A172 (cell line): Measurements from ENCODE around the gene PHLDB2. TPM values are rescaled to one million over a fixed set of nuclear protein-coding genes. Genes with fewer than 3 reads are reported as not detected.

Source experiments
- DNase-seq: peaks from one replicate; pipeline ENCODE4 v3.0.0-alpha.2; 2015; ENCODE audit warnings: low spot score
- total RNA-seq: library from RNA; depleted of rRNA; stranded (reverse); fragments of >200 nt; shearing (Covaris generic); gene quantifications from 2 replicates; pipeline ENCODE4 v1.2.3, GENCODE V29; 2014; rRNA removed

The PHLDB2 gene
- total RNA-seq, 1 experiment from 2014 or later, result 115 TPM

DNA sequence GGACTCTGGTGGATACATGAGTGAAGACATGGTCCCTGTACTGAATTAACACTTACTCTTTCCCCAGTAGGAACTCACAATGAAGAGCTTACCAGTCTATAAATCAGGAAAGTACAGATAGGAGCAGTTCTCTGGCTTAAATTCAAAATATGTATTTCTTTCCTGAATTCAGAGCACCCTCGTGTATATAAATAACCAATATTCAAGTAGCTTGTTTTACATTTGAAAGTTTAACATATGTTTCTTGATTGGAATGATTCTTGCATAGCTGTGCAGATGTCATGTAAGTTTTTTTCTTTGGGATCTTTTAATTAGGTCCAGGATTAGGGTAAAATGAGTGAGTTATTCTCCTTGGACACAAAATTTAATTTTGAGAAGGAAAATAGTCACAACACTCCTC lies 160.7 kb downstream of the PHLDB2 start:
- DNase-seq, result no peak

DNA sequence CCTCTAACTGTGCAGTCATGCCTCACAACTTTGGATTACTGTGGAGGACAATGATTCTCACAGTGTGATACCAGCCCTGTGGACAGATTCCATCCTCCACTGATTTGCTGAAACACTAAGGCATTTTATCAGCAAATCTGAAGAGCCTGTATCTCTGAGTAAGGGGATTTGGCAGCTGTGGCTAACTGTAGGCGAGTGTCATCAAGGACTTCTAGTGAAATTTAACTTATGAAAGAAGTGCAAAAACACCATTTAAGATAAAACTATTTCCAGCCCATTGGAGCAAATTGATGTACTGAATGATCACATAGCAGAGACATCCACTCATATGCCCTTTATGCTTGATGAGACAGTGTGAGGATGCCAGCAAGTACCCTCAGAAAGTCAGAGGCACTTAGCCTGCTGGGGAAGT lies 161.6 kb downstream of the PHLDB2 start:
- no peak for DNase-seq

Other genes with a start within 250 kb of the PHLDB2 start
- 2.0 TPM in 2 replicates for gene PLCXD2, start 184.6 kb upstream of the PHLDB2 start, total RNA-seq
- 71.4 and 91.0 TPM in 2 replicates for gene ABHD10, start 119.8 kb downstream of the PHLDB2 start, total RNA-seq
- gene TAGLN3, start 139.7 kb downstream of the PHLDB2 start, total RNA-seq, result not detected in 2 replicates
- gene TMPRSS7, start 175.5 kb downstream of the PHLDB2 start, total RNA-seq, result 0.16 TPM in 1 of 2 replicates, not detected in the other
- gene C3orf52, start 227.1 kb downstream of the PHLDB2 start, total RNA-seq, result 8.7 and 9.4 TPM in 2 replicates